PC-3 (cell line): ENCODE data around the gene DLG2. TPM values are rescaled to one million over a fixed set of nuclear protein-coding genes. Genes with fewer than 3 reads are reported as not detected.

ENCODE experiments used
- ATAC-seq: fragments of 200-7000 bp; cut with Tn5 transposase; 2 replicates; pipeline ENCODE4 v1.9.1; 2020; ENCODE audit warnings: mild to moderate bottlenecking, moderate library complexity
- BruUV-seq: library from RNA; stranded (reverse); fragments of 400-500 nt; replicated peaks from 2 replicates; lab custom pipeline; 2021; lab: Mats Ljungman, UMichigan
- CTCF ChIA-PET: fragments of 300-600 bp; sonication (Branson Sonifier 250); formaldehyde crosslinking; loops from one replicate; lab custom pipeline; 2022; ENCODE audit warnings: antibody characterized with exemption; lab: Charles Lee
- POLR2A ChIA-PET: fragments of 300-600 bp; sonication (Branson Sonifier 250); formaldehyde crosslinking; loops from one replicate; lab custom pipeline; 2022; ENCODE audit warnings: antibody characterized with exemption; ENCODE audit not compliant: unreplicated experiment; lab: Charles Lee
- DNase-seq: peaks from one replicate; pipeline ENCODE4 v3.0.0-alpha.2; 2015
- H2AFZ ChIP-seq: fragments of 300-600 bp; sonication (generic); 2 replicates; pipeline ENCODE4 v1.6.0; 2016; ENCODE audit warnings: antibody characterized with exemption, low read length
- H3F3A ChIP-seq: fragments of 300-600 bp; sonication (generic); one replicate; pipeline ENCODE4 v1.6.0; 2017; ENCODE audit warnings: antibody characterized with exemption, low read length, control low read depth, mild to moderate bottlenecking; ENCODE audit not compliant: unreplicated experiment
- H3K27ac ChIP-seq: fragments of 300-600 bp; sonication (generic); 2 replicates; pipeline ENCODE4 v1.5.1; 2016; ENCODE audit warnings: mild to moderate bottlenecking, low read length
- H3K27me3 ChIP-seq: fragments of 300-600 bp; sonication (generic); 2 replicates; pipeline ENCODE4 v1.6.1; 2016; ENCODE audit warnings: low read length, mixed read lengths
- H3K36me3 ChIP-seq: fragments of 300-600 bp; sonication (generic); 2 replicates; pipeline ENCODE4 v1.6.1; 2016; ENCODE audit warnings: low read depth, mixed run types, low read length, mixed read lengths
- H3K4me1 ChIP-seq: fragments of 300-600 bp; sonication (generic); 2 replicates; pipeline ENCODE4 v1.5.1; 2016; ENCODE audit warnings: low read length; ENCODE audit not compliant: insufficient read depth
- H3K4me2 ChIP-seq: fragments of 300-600 bp; sonication (generic); 2 replicates; pipeline ENCODE4 v1.6.0; 2016; ENCODE audit warnings: low read length
- H3K4me3 ChIP-seq: fragments of 300-600 bp; sonication (generic); 2 replicates; pipeline ENCODE4 v1.5.1; 2016; ENCODE audit warnings: mild to moderate bottlenecking, low read length, mixed read lengths
- H3K79me2 ChIP-seq: fragments of 300-600 bp; sonication (generic); 2 replicates; pipeline ENCODE4 v1.6.1; 2017; ENCODE audit warnings: low read length, mixed read lengths
- H3K9ac ChIP-seq: fragments of 300-600 bp; sonication (generic); 2 replicates; pipeline ENCODE4 v1.6.0; 2016; ENCODE audit warnings: mild to moderate bottlenecking, low read length
- H3K9me2 ChIP-seq: fragments of 300-600 bp; sonication (generic); replicated peaks from 2 replicates; pipeline ENCODE4 v1.6.1; 2016; ENCODE audit warnings: mixed run types, low read length, mixed read lengths
- H3K9me3 ChIP-seq: fragments of 300-600 bp; sonication (generic); 2 replicates; pipeline ENCODE4 v1.6.1; 2016; ENCODE audit warnings: low read length, mixed read lengths
- H4K20me1 ChIP-seq: fragments of 300-600 bp; sonication (generic); 2 replicates; pipeline ENCODE4 v1.6.1; 2016; ENCODE audit warnings: low read length, mixed read lengths
- EZH2 ChIP-seq: fragments of 300-600 bp; sonication (generic); IDR thresholded peaks from one replicate; pipeline ENCODE4 v1.6.1; 2017; ENCODE audit warnings: antibody characterized with exemption, mild to moderate bottlenecking, low read length; ENCODE audit not compliant: unreplicated experiment
- EZH2phosphoT487 ChIP-seq: fragments of 300-600 bp; sonication (generic); IDR thresholded peaks from 2 replicates; pipeline ENCODE4 v1.6.1; 2018; ENCODE audit warnings: mild to moderate bottlenecking, antibody characterized with exemption, low read length, borderline replicate concordance
- intact Hi-C: fragments of 100-400 bp; cut with micrococcal nuclease; formaldehyde crosslinking; loops from 2 replicates; pipeline ENCODE4 v1.9.0; 2023
- total RNA-seq: library from RNA; depleted of rRNA; stranded (reverse); fragments of >200 nt; gene quantifications from 2 replicates; pipeline ENCODE4 v1.2.3, GENCODE V29; 2014
- TF ChIP-seq, protein P1 (sequence below): fragments of 300-600 bp; sonication (generic); conservative IDR thresholded peaks from 2 replicates; pipeline ENCODE4 v1.5.1; 2017; ENCODE audit warnings: antibody characterized with exemption, low read depth, mild to moderate bottlenecking, low read length

The DLG2 gene
- total RNA-seq, 1 experiment from 2014 or later, result 0.58 TPM

- TF ChIP-seq, protein P1, sequence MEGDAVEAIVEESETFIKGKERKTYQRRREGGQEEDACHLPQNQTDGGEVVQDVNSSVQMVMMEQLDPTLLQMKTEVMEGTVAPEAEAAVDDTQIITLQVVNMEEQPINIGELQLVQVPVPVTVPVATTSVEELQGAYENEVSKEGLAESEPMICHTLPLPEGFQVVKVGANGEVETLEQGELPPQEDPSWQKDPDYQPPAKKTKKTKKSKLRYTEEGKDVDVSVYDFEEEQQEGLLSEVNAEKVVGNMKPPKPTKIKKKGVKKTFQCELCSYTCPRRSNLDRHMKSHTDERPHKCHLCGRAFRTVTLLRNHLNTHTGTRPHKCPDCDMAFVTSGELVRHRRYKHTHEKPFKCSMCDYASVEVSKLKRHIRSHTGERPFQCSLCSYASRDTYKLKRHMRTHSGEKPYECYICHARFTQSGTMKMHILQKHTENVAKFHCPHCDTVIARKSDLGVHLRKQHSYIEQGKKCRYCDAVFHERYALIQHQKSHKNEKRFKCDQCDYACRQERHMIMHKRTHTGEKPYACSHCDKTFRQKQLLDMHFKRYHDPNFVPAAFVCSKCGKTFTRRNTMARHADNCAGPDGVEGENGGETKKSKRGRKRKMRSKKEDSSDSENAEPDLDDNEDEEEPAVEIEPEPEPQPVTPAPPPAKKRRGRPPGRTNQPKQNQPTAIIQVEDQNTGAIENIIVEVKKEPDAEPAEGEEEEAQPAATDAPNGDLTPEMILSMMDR, result no peak
- no peak for TF ChIP-seq EZH2
- TF ChIP-seq EZH2phosphoT487, result no peak
- Histone ChIP-seq H3K79me2 (no peaks in the 10 kb centered on the region), H3K27me3 (no peaks in the 10 kb centered on the region), H3K4me1 (no peaks in the 10 kb centered on the region), H3F3A (no peaks in the 10 kb centered on the region), H3K36me3 (no peaks in the 10 kb centered on the region), H3K9me2 (no peaks in the 10 kb centered on the region), H3K9me3 (no peaks in the 10 kb centered on the region), H3K4me2 (no peak overlapping the region), H3K4me3 (no peak overlapping the region), H3K9ac (no peak overlapping the region), H4K20me1 (no peaks in the 10 kb centered on the region), H2AFZ (no peak overlapping the region), H3K27ac (no peak overlapping the region)
- intact Hi-C loops, result no loop called here
- POLR2A ChIA-PET, result interaction anchor here (0.7 kb wide), 1 partner anchor 36 kb away, joined by 7 read pairs; no protein-coding TSS in a partner anchor
- CTCF ChIA-PET, result no interaction called here
- ATAC-seq, result no peak
- DNase-seq, result no peak
- BruUV-seq, result no TSS peak
These were observed 2016.1 kb downstream of the DLG2 start for GRCh38 chr11:83611031-83611430.

GRCh38 chr11:83609191-83609590, 2018.0 kb downstream of the DLG2 start:
- no peaks in the 10 kb centered on the region for H3K4me1 ChIP-seq
- H3K9me3 ChIP-seq, result no peaks in the 10 kb centered on the region
- no peaks in the 10 kb centered on the region for H4K20me1 ChIP-seq
- H3K36me3 ChIP-seq, result no peaks in the 10 kb centered on the region
- H3K79me2 ChIP-seq, result no peaks in the 10 kb centered on the region
- H3K4me2 ChIP-seq, result no peak overlapping the region
- no peak for ATAC-seq
- TF ChIP-seq EZH2phosphoT487, result no peak
- TF ChIP-seq, protein P1, result no peak
- TF ChIP-seq EZH2, result no peak
- H3K9ac ChIP-seq, result no peak overlapping the region
- no peaks in the 10 kb centered on the region for H3K9me2 ChIP-seq
- no peak overlapping the region for H3K27ac ChIP-seq
- intact Hi-C loops, result no loop called here
- no TSS peak for BruUV-seq
- DNase-seq, result no peak
- ChIA-PET CTCF (no interaction called here), POLR2A (no interaction called here)
- no peaks in the 10 kb centered on the region for H3F3A ChIP-seq
- no peak overlapping the region for H2AFZ ChIP-seq
- no peak overlapping the region for H3K4me3 ChIP-seq
- peaks cover 6% of the 10 kb centered on the region; the same call in 1 of the 2 replicates for H3K27me3 ChIP-seq

GRCh38 chr11:83608571-83608970, 2018.6 kb downstream of the DLG2 start:
- ATAC-seq, result no peak

More at GRCh38 chr11:83608571-83608970, 2018.6 kb downstream of the DLG2 start:
- TF ChIP-seq EZH2 (no peak), EZH2phosphoT487 (no peak)
- TF ChIP-seq, protein P1, result no peak
- Histone ChIP-seq H3K36me3 (no peaks in the 10 kb centered on the region), H3K27me3 (peaks cover 6% of the 10 kb centered on the region; the same call in 1 of the 2 replicates), H4K20me1 (no peaks in the 10 kb centered on the region), H2AFZ (no peak overlapping the region), H3K9ac (no peak overlapping the region), H3K79me2 (no peaks in the 10 kb centered on the region), H3K4me3 (no peak overlapping the region), H3K27ac (no peak overlapping the region), H3K9me3 (no peaks in the 10 kb centered on the region), H3K4me2 (no peak overlapping the region), H3K9me2 (no peaks in the 10 kb centered on the region), H3F3A (no peaks in the 10 kb centered on the region), H3K4me1 (no peaks in the 10 kb centered on the region)
- POLR2A ChIA-PET, result no interaction called here
- intact Hi-C loops, result no loop called here
- no peak for DNase-seq
- no TSS peak for BruUV-seq
- CTCF ChIA-PET, result no interaction called here
